A549 treated with AZD2906 at 1 μM for 4 hours (cell line): ENCODE measurements around the gene MFAP5. TPM values are rescaled to one million over a fixed set of nuclear protein-coding genes. Genes with fewer than 3 reads are reported as not detected.

Experiments used
- total RNA-seq: library from RNA; stranded (reverse); fragments of 200-300 nt; extraction: Qiagen RNA extraction; gene quantifications from 5 replicates; pipeline ENCODE4 v1.2.3, GENCODE V29; 2022

Gene MFAP5
- total RNA-seq = 0.07 to 0.28 TPM (median 0.17 TPM) in 5 replicates

GRCh38 chr12:8662593-8662992, at the start of gene MFAP5:
TSS of gene MFAP5 (minus strand) at chr12:8662826. CDS start at chr12:8662104, 722 bp downstream.

GRCh38 chr12:8697476-8698131, 35.0 kb upstream of the MFAP5 start, which contains the start of gene RIMKLB:
TSS of gene RIMKLB (plus strand) at chr12:8697991. CDS start at chr12:8713867, 15,876 bp downstream.

GRCh38 chr12:8612629-8613028, 50.0 kb downstream of the MFAP5 start, which contains the start of gene AICDA:
TSS of gene AICDA (minus strand) at chr12:8612859. CDS start at chr12:8612767, 92 bp downstream.

Other genes with a start within 250 kb of the MFAP5 start
- gene CLEC6A, start 206.9 kb downstream of the MFAP5 start, total RNA-seq = not detected in 5 replicates
- not detected in 5 replicates for gene CLEC4D, start 149.3 kb downstream of the MFAP5 start, total RNA-seq
- gene CLEC4E, start 121.9 kb downstream of the MFAP5 start, total RNA-seq = 0.16 to 0.66 TPM (median 0.22 TPM) in 5 replicates
- gene AICDA, start 50.0 kb downstream of the MFAP5 start, total RNA-seq = 0.11 to 0.26 TPM (median 0.15 TPM) in 5 replicates
- gene RIMKLB, start 35.2 kb upstream of the MFAP5 start, total RNA-seq = 18.0 to 21.2 TPM (median 20.3 TPM) in 5 replicates
- gene A2ML1, start 159.8 kb upstream of the MFAP5 start, total RNA-seq = not detected in 5 replicates